Neural cell (in vitro differentiated cells): ENCODE data around the gene UBD. TPM values are rescaled to one million over a fixed set of nuclear protein-coding genes. Genes with fewer than 3 reads are reported as not detected.

ENCODE experiments used
- polyA plus RNA-seq: library from polyadenylated mRNA; depleted of rRNA; stranded (reverse); fragments of >200 nt; gene quantifications from 2 replicates; pipeline ENCODE4 v1.2.3, GENCODE V29; 2014
- small RNA-seq, 3 experiments: library from RNA; depleted of rRNA; stranded (forward); fragments of <200 nt; gene quantifications; one replicate each; pipeline ENCODE3, GENCODE V24; 2012

The UBD gene
- polyA plus RNA-seq, 1 donor from 2014 or later, result not detected

Small RNAs within 50 kb of the gene (small RNA-seq; reads per million reads assigned to genes)
- gene SNORD32B (0.10 to 0.33 (median 0.10) reads per million in 3 experiments), gene TMEM183AP1 (0 to 0.03 (median 0) reads per million in 3 experiments)

Other genes starting within 250 kb of the UBD start
- not detected in 2 replicates for gene OR5V1, start 190.9 kb downstream of the UBD start, polyA plus RNA-seq
- gene OR12D3, start 184.4 kb downstream of the UBD start, polyA plus RNA-seq, result not detected in 2 replicates
- gene OR12D2, start 164.1 kb downstream of the UBD start, polyA plus RNA-seq, result not detected in 2 replicates
- not detected in 2 replicates for gene OR12D1, start 144.8 kb downstream of the UBD start, polyA plus RNA-seq
- not detected in 2 replicates for gene OR10C1, start 120.4 kb downstream of the UBD start, polyA plus RNA-seq
- not detected in 2 replicates for gene OR11A1, start 102.7 kb downstream of the UBD start, polyA plus RNA-seq
- gene OR2H1, start 102.6 kb downstream of the UBD start, polyA plus RNA-seq, result not detected in 2 replicates
- gene MAS1L, start 71.8 kb downstream of the UBD start, polyA plus RNA-seq, result not detected in 2 replicates
- gene OR2H2, start 25.4 kb upstream of the UBD start, polyA plus RNA-seq, result not detected in 2 replicates
- gene GABBR1, start 73.5 kb upstream of the UBD start, polyA plus RNA-seq, result 108 and 120 TPM in 2 replicates
- not detected in 2 replicates for gene MOG, start 97.4 kb upstream of the UBD start, polyA plus RNA-seq
- not detected in 2 replicates for gene ZFP57, start 121.4 kb upstream of the UBD start, polyA plus RNA-seq
- 1.4 TPM in 1 of 2 replicates, not detected in the other for gene HLA-F, start 163.7 kb upstream of the UBD start, polyA plus RNA-seq